HepG2 (cell line): ENCODE data around the gene ACBD5. TPM values are rescaled to one million over a fixed set of nuclear protein-coding genes. Genes with fewer than 3 reads are reported as not detected.

Source experiments
- ARNTL ChIP-seq: sonication (generic); formaldehyde crosslinking; IDR thresholded peaks from 2 replicates; pipeline ENCODE4 v1.4.0; 2020; ENCODE audit warnings: mild to moderate bottlenecking, missing genetic modification reagents
- FOXA3 ChIP-seq: IDR thresholded peaks from 2 replicates; pipeline ENCODE4 v1.6.1; 2016; ENCODE audit warnings: missing genetic modification reagents, missing compliant biosample characterization
- KAT2B ChIP-seq: fragments of 150-350 bp; IDR thresholded peaks from 2 replicates; pipeline ENCODE4 v1.6.1; 2014; ENCODE audit warnings: low read depth, low read length, borderline replicate concordance
- KLF6 ChIP-seq: IDR thresholded peaks from 2 replicates; pipeline ENCODE4 v1.8.0; 2016; ENCODE audit warnings: missing biosample characterization, missing genetic modification reagents
- NAIF1 ChIP-seq: sonication (generic); formaldehyde crosslinking; IDR thresholded peaks from 2 replicates; pipeline ENCODE4 v1.5.0; 2020; ENCODE audit warnings: mild to moderate bottlenecking, missing genetic modification reagents, borderline replicate concordance
- PHF21A ChIP-seq: sonication (generic); formaldehyde crosslinking; IDR thresholded peaks from 2 replicates; pipeline ENCODE4 v1.5.0; 2020; ENCODE audit warnings: mild to moderate bottlenecking, missing genetic modification reagents
- PHF8 ChIP-seq: sonication (generic); formaldehyde crosslinking; IDR thresholded peaks from 2 replicates; pipeline ENCODE4 v1.5.0; 2020; ENCODE audit warnings: missing genetic modification reagents
- TAF1 ChIP-seq: sonication (generic); formaldehyde crosslinking; IDR thresholded peaks from 2 replicates; pipeline ENCODE4 v1.4.0; 2020; ENCODE audit warnings: missing genetic modification reagents
- THAP11 ChIP-seq: IDR thresholded peaks from 2 replicates; pipeline ENCODE4 v1.6.1; 2016; ENCODE audit warnings: missing biosample characterization, missing genetic modification reagents
- YEATS4 ChIP-seq: sonication (generic); formaldehyde crosslinking; IDR thresholded peaks from 2 replicates; pipeline ENCODE4 v1.4.0; 2020; ENCODE audit warnings: missing genetic modification reagents, borderline replicate concordance
- ZC3H13 ChIP-seq: sonication (generic); formaldehyde crosslinking; IDR thresholded peaks from 2 replicates; pipeline ENCODE4 v1.8.1; 2023; ENCODE audit warnings: mild to moderate bottlenecking, missing genetic modification reagents, moderate library complexity
- ZC3H4 ChIP-seq: sonication (generic); formaldehyde crosslinking; IDR thresholded peaks from 2 replicates; pipeline ENCODE4 v1.4.0; 2020; ENCODE audit warnings: missing genetic modification reagents, borderline replicate concordance
- ZFX ChIP-seq: sonication (generic); formaldehyde crosslinking; IDR thresholded peaks from 2 replicates; pipeline ENCODE4 v1.4.0; 2020; ENCODE audit warnings: mild to moderate bottlenecking, low read depth, missing genetic modification reagents, moderate library complexity
- ZMYM4 ChIP-seq: sonication (generic); formaldehyde crosslinking; IDR thresholded peaks from 2 replicates; pipeline ENCODE4 v1.8.1; 2023; ENCODE audit warnings: mild to moderate bottlenecking, missing genetic modification reagents
- ZNF331 ChIP-seq: sonication (generic); formaldehyde crosslinking; IDR thresholded peaks from 2 replicates; pipeline ENCODE4 v1.4.0; 2020; ENCODE audit warnings: missing genetic modification reagents
- ZNF33A ChIP-seq: sonication (generic); formaldehyde crosslinking; IDR thresholded peaks from 2 replicates; pipeline ENCODE4 v1.5.1; 2020; ENCODE audit warnings: missing genetic modification reagents, mild to moderate bottlenecking, moderate library complexity, borderline replicate concordance
- ZNF562 ChIP-seq: sonication (generic); formaldehyde crosslinking; IDR thresholded peaks from 2 replicates; pipeline ENCODE4 v1.8.0; 2022; ENCODE audit warnings: missing genetic modification reagents, borderline replicate concordance
- polyA plus RNA-seq, 8 experiments: library from polyadenylated mRNA; depleted of rRNA in 3 of 8; stranded (reverse) in 7 of 8; unstranded in 1 of 8; fragments of >200 nt; fragmentation: Illumina TruSeq in 4 of 8; extraction: Trizol in 4 of 8; gene quantifications; 2 replicates each; pipeline versions ENCODE4 v1.2.1 to v1.2.3, GENCODE V29; 2011 to 2016; ENCODE audit warnings: low read depth in 4 of 8, missing spikeins in 1 of 8, mixed read lengths in 1 of 8; ENCODE audit not compliant: insufficient read depth in 1 of 8
- total RNA-seq, 5 experiments: library from RNA; depleted of rRNA; stranded (reverse); fragments of >200 nt; fragmentation: Illumina TruSeq; extraction: Trizol; gene quantifications; 2 replicates each; pipeline ENCODE4 v1.2.3, GENCODE V29; 2016; ENCODE audit warnings: low read depth in 1 of 5
- TF ChIP-seq, protein P1 (sequence below): sonication (generic); formaldehyde crosslinking; IDR thresholded peaks from 2 replicates; pipeline ENCODE4 v1.5.0; 2020; ENCODE audit warnings: mild to moderate bottlenecking, missing genetic modification reagents, moderate library complexity
- TF ChIP-seq, protein P2 (sequence below): IDR thresholded peaks from 2 replicates; pipeline ENCODE4 v1.6.1; 2016; ENCODE audit warnings: control low read depth
- TF ChIP-seq, protein P3 (sequence below): sonication (generic); formaldehyde crosslinking; IDR thresholded peaks from 2 replicates; pipeline ENCODE4 v1.8.1; 2023; ENCODE audit warnings: mild to moderate bottlenecking, missing genetic modification reagents, borderline replicate concordance
- TF ChIP-seq, protein P4 (sequence below): sonication (generic); formaldehyde crosslinking; IDR thresholded peaks from 2 replicates; pipeline ENCODE4 v1.8.0; 2022; ENCODE audit warnings: mild to moderate bottlenecking, missing genetic modification reagents, borderline replicate concordance
- TF ChIP-seq, protein P5 (sequence below): sonication (generic); formaldehyde crosslinking; IDR thresholded peaks from 2 replicates; pipeline ENCODE4 v1.4.0; 2020; ENCODE audit warnings: missing genetic modification reagents

The ACBD5 gene
- total and polyA plus RNA-seq, 2 of the 13 experiments (the other 11 are each of a cell fraction or from before 2014, with no cell fraction given): 10.3 to 14.8 TPM

DNA sequence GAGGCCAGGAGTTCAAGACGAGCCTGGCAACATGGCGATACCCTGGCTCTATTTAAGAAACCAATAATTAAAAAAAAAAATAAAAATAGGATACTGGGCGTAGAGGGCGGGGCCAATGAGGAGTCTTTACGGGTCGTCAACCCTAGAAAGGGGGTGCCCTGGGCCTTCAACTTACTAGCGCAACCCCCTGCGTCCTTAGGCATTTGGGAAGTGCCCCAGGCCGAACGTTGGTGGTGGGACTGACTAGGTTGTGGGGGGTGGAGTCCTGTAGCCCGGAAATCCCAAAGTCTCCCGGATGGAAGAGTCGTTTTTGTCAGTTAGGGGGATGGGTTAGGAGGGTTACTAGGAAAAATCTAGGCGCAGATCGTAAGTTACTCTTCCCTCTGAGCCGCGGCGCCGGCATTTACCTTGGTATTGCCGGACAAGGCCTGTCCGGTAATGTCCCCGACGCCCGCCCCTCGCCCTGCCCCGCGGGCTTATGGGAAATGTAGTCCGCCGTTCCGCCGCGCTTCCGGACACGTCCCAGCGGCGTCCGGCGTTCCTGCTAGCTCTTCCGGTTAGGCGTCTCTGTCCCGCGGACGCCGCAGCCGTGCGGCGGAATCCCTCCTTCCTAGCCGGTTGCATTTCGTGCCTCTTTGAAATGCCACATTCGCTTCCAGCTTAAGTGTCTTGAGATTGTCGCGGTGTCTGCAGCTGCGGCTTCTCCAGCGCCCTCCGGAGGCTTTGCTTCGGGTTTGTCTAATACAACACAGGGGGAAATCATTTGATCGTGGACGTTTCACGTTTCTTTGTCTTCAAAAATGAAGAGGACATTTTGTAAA is 1.3 kb upstream of the ACBD5 start (continued):
- TF ChIP-seq ZNF562 (CRISPR knock-in tag) (no peak), KLF6 (CRISPR knock-in tag) (peak; percentile 86), YEATS4 (CRISPR knock-in tag) (peak; percentile 79), ZMYM4 (CRISPR knock-in tag) (peak; percentile 40), ZNF331 (0 out of 2 replicates have a peak, but pooled peaks have one; percentile 25), KAT2B (no peak), ZC3H4 (peak; percentile 80; the same call in 1 of the 2 replicates), FOXA3 (CRISPR knock-in tag) (peak; percentile 39; the same call in 1 of the 2 replicates), ZC3H13 (CRISPR knock-in tag) (no peak; the same call in 1 of the 2 replicates), PHF21A (CRISPR knock-in tag) (peak; percentile 73), TAF1 (CRISPR knock-in tag) (peak; percentile 81), ARNTL (CRISPR knock-in tag) (no peak), THAP11 (CRISPR knock-in tag) (peak; percentile 98), ZFX (CRISPR knock-in tag) (peak; percentile 93), NAIF1 (CRISPR knock-in tag) (0 out of 2 replicates have a peak, but pooled peaks have one; percentile 65), PHF8 (CRISPR knock-in tag) (peak; percentile 73), ZNF33A (CRISPR knock-in tag) (0 out of 2 replicates have a peak, but pooled peaks have one; percentile 31)
- TF ChIP-seq, protein P1, sequence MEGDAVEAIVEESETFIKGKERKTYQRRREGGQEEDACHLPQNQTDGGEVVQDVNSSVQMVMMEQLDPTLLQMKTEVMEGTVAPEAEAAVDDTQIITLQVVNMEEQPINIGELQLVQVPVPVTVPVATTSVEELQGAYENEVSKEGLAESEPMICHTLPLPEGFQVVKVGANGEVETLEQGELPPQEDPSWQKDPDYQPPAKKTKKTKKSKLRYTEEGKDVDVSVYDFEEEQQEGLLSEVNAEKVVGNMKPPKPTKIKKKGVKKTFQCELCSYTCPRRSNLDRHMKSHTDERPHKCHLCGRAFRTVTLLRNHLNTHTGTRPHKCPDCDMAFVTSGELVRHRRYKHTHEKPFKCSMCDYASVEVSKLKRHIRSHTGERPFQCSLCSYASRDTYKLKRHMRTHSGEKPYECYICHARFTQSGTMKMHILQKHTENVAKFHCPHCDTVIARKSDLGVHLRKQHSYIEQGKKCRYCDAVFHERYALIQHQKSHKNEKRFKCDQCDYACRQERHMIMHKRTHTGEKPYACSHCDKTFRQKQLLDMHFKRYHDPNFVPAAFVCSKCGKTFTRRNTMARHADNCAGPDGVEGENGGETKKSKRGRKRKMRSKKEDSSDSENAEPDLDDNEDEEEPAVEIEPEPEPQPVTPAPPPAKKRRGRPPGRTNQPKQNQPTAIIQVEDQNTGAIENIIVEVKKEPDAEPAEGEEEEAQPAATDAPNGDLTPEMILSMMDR: peak; percentile 43
- TF ChIP-seq, protein P2, sequence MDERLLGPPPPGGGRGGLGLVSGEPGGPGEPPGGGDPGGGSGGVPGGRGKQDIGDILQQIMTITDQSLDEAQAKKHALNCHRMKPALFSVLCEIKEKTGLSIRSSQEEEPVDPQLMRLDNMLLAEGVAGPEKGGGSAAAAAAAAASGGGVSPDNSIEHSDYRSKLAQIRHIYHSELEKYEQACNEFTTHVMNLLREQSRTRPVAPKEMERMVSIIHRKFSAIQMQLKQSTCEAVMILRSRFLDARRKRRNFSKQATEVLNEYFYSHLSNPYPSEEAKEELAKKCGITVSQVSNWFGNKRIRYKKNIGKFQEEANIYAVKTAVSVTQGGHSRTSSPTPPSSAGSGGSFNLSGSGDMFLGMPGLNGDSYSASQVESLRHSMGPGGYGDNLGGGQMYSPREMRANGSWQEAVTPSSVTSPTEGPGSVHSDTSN (CRISPR knock-in tag): no peak
- TF ChIP-seq, protein P3, sequence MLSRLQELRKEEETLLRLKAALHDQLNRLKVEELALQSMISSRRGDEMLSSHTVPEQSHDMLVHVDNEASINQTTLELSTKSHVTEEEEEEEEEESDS (CRISPR knock-in tag): no peak
- TF ChIP-seq, protein P4, sequence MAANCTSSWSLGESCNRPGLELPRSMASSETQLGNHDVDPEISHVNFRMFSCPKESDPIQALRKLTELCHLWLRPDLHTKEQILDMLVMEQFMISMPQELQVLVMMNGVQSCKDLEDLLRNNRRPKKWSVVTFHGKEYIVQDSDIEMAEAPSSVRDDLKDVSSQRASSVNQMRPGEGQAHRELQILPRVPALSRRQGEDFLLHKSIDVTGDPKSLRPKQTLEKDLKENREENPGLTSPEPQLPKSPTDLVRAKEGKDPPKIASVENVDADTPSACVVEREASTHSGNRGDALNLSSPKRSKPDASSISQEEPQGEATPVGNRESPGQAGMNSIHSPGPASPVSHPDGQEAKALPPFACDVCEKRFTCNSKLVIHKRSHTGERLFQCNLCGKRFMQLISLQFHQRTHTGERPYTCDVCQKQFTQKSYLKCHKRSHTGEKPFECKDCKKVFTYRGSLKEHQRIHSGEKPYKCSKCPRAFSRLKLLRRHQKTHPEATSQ (CRISPR knock-in tag): no peak
- TF ChIP-seq, protein P5, sequence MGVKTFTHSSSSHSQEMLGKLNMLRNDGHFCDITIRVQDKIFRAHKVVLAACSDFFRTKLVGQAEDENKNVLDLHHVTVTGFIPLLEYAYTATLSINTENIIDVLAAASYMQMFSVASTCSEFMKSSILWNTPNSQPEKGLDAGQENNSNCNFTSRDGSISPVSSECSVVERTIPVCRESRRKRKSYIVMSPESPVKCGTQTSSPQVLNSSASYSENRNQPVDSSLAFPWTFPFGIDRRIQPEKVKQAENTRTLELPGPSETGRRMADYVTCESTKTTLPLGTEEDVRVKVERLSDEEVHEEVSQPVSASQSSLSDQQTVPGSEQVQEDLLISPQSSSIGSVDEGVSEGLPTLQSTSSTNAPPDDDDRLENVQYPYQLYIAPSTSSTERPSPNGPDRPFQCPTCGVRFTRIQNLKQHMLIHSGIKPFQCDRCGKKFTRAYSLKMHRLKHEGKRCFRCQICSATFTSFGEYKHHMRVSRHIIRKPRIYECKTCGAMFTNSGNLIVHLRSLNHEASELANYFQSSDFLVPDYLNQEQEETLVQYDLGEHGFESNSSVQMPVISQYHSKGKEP: no peak
